NCI-H526 treated with DMSO at 0.1 percent for 48 hours (cell line): Measurements from ENCODE around the gene MYH10.

Source experiments
- DNase-seq: peaks from one replicate; lab custom pipeline; 2025; lab: John Stamatoyannopoulos, UW

The MYH10 gene

DNA sequence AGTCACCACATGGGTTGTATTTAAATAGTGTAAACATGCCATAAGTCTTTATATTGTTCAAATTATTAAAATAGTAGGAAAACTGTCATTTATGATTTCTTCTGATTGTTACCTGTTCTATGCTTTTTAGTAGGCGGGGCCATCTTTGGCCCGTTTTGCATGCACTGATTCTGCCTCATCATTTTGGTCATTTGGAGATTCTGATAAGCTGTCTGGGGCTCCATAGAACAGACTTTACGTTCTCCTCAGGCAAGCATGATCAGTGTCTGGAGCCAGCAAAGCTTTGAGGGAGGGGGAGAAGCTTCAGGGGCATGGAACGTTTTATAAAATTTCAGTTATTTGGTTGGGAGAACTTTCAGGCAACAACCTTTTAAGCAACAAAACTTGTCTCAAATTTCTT is 186.0 kb downstream of the MYH10 start:
- no peak for DNase-seq

DNA sequence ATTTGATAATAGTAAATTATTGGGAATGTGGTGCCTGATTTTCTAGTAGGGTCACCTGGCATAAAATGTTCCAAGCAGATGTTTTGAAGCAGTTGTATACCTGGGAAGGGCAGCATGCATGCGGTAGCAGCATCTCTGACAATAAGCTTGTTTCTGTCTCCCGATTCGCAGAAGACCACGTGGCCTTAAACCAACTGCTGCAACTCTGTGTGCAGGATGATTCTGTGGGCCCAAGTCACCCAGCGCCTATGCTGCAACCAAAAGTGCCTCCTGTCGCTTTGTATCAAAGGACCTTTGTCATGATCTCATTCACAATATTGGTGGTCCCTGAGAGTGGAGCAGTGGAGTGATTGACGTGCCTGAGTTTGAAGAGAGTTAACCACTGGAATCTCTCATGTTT is 186.8 kb downstream of the MYH10 start:
- DNase-seq: no peak

DNA sequence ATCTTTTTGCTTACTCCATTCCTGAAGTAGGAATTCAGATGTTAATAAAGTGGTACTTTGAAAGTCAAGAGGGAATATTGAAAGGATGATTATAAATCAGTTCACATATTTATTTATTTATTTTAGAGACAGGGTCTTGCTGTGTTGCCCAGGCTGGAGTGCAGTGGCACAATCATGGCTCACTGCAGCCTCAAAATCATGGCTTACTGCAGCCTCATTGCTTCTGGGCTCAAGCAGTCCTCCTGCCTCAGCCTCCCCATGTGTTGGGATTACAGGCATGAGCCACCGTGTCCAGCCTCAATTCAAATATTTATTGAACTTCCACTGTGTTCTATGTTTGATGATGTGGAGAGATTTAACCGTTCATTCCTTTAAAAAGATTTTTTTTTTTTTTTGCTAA is 188.2 kb downstream of the MYH10 start:
- DNase-seq: no peak

DNA sequence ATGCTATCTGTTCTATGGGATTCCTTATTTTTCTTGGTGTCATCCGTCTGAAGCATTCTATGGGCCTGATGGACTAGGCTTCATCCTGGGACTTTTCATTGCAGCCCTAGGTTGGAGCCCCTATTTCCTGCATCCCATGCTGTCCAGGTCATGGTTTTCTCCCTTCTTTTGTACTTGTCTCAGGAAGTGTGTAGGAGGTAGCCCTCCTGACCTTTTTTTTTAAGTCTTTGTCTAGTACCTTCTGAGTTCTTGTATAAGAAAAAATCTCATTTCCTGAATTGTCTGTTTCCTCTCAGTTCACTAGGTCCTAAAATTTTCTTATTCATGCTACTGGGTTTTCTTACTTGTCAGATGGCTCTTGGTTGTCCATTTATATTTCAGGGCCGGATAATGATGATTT is 188.8 kb downstream of the MYH10 start:
- DNase-seq: no peak

DNA sequence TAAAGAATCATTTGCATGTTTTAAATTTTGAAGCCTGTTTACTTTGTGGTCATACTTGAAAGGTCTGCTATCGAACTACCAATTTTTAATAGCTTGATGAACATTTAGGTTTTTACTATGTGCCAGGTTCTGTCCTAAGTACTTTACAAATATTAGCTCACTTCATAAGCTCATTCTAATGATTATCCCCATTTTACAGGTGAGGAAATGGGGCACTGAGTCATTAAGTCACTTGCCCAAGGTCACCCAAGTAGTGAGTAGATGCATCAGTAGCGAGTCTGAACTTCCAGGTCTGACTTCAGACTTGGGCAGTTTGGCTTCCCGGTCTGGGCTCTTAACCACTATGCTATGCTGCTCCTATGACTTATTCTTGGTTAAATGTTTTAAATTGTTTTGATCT is 190.8 kb downstream of the MYH10 start:
- DNase-seq: no peak

DNA sequence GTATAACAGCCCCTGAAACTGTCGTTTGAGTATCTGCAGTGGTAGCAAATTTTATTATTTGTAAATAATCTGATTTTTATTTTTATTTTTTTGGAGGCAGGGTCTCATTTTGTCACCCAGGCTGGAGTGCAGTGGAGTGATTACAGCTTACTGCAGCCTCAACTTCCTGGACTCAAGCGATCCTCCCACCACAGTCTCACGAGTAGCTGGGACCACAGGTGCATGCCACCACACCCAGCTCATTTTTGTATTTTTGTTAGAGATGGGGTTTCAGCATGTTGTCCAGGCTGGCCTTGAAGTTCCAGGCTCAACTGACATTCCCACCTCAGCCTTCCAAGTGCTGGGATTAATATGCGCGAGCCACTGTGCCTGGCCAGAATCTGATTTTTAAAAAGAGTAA is 192.1 kb downstream of the MYH10 start:
- DNase-seq: no peak

DNA sequence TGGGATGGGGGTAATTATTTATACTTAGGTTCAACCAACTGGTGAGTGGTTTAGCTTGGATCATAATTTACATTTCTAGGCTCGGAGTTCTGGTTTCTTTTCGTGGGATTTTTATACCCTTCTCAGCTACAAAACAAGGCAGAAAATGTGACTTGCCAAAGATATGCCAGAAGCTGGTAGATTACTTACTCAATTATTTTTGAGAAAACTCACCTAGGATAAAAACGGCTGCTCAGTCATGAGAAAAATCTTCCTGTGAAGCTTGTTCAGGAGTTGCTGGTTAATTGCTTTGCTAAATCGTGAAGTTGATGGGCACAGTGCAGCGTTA is 193.7 kb downstream of the MYH10 start:
- no peak for DNase-seq

DNA sequence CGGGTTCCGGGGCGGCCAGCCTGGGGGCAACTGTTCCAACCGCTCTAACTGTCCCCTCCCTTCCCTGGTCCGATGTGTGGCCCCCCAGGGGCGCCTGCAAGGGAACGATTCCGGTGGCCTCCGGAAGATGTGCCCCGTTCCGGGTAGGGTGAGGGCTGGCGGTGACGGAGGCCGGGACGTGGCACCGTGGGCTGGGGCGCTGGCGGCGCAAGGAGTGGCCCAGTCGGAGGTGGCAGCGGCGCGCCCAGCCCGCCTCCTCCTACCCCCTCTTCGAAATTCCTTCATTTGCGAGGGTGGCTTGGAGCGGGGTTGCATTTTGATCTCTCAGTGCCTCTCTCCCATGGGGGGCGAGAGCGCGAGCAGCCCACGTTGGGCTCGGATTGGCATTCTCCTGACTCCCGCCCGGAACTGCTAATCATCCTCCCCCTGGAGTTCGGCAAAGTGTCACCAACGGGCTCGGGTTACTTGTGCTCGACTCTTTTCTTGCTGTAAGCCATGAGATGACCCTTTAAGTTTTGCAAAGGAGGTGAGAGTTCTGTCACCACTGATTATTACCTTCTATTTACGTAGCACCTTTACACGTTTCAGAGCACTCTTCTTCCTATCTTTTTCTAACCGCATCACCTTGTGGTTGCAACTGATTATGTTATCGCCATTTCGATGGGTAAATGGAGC is 194.2 kb downstream of the MYH10 start:
- peak; percentile 12 for DNase-seq

DNA sequence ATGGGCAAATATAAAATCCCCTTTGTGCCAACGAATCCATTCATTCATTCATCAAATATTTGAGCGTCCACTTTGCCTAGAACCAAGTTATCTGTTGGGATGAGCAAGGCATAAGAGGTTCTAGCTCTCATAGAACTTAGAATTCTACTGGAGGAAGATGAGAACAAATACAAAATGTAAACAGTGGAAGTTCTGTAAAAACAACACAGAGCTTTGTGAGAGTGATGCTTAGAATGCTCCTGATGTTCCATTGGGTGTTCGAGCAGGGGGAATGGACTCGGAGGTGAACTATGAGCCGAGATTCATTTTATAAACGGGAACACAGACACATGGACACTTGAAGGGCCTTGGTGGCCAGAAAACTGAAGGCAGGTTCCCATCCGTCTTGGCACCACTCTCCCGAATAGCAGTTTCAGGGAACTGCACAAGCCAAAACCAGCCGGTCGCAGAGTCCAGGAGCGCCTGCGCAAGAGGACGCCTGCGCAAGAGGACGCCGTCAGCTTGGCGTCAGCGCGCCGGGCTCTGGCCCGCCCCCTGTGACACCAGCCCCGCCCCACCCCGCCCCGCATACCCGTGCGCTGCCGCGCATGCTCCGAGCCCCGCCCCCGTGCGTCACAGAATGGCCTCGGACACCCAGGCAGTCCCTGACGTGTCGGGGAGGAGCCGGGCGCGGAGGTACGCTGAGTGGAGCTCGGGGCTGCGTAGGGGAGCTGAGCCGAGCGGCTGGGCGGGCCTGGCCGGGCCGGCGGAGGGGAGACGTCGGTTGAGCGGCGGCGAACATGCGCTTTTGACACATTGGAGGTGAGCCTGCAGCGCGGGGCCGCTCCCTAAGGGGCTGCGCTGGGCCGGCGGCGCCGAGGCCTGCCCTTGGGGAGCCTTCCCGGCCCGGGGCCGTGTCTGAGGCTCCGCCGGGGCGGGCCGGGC is 195.0 kb downstream of the MYH10 start, which contains the start of gene NDEL1:
NDEL1 (plus strand) TSS at position 640 of the 924 bp plus-strand sequence. CDS start 8,388 bp downstream, outside the sequence.
- DNase-seq: peak; percentile 85

DNA sequence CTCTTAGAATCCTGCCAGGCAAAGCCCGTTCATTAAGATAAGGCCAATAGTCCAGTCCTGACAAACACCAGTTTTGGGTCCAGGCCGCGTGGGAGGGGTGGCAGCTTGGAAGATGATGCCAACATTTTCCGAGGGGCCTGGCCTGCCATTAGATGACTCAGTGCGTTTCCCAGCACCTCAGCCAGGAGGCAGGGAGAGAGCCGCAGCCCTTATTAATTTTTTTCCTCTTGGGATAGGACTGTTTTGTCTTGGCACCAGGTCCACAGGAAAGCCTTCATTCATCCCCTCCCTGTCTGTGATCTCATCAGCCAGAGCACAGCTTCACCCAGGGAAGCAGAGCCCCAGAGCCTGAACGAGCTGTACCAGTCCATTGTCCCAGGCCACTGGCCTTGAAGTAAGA is 199.6 kb downstream of the MYH10 start:
- DNase-seq: no peak

DNA sequence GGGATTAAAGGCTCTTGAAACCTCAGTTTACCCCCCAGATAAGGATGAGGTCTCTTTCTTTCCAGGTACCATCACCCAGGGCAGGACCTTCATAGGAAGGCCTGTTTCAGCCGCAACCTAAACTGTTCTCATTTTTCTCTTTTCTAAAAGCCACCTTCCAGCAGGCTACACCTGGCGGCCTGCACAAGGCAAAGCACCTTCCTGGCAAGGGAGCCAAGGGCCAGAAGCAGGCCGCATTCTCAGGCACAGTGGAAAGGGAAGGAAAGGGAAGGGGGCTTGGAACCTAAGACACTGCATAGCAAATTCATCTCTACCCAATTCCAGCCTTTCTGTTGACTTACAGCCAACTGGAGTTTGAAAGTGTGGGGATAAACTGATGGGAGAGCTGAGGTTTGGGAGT is 203.7 kb downstream of the MYH10 start:
- DNase-seq: no peak

DNA sequence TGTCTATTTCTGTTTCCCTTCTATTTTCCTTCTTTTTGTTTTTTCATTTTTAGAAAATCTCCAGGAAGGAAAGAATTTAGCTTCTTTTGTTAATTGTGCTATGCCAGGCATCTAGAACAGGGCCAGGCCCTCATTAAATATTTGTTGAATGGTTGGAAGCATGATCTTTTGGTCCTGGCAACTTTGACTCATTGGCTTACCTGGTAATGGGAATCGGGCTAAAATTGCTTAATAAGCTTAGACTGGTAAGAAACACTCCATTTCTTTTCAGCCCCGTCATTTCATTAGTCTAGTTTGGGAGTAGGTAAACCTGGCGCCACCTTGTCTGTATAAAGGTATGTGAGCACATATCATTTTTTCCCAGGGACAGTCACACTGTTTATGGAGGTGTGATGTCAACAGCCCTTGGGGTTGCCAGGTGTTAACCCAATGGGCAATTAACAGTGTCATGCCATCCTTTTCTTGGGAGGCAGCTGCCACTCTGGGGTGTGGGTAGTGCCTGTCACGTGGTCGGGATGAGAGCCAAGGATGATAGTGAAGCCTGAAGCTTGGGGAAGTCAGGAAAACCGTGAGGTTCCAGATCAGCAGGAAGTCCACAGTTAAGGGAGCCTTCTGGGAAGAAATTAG is 204.3 kb downstream of the MYH10 start:
- no peak for DNase-seq
